Measurements from ENCODE around the gene HSD11B1. TPM values are rescaled to one million over a fixed set of nuclear protein-coding genes. Genes with fewer than 3 reads are reported as not detected.

Gene HSD11B1
- total RNA-seq, 2 donors from 2014 or later: not detected

DNA sequence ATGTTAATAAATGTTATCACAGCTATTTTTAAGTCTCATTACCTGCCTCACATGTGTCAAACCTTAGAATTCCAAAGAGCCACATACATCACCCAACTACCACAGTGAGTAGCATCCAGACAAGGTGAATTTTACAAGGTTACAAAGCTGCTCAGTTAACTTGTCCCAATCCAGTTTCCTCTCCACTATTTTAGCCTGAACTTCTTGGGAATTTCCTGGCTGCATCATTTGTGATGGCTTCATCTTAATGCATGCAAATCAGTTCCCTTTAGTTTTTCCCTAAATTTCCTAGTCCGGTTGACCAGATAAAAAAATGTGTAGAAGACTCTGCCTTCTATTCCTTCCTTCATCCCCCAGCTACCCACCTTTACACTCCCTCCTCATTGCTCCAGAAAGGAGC is 50.6 kb downstream of the HSD11B1 start:
- H3K4me1 ChIP-seq (ENCODE audit: control insufficient read depth, insufficient read depth, low read length): no peaks in the 10 kb centered on the region
- no peak overlapping the region for H3K4me3 ChIP-seq (ENCODE audit: low read length)
- no peak overlapping the region for H3K9ac ChIP-seq (ENCODE audit: extremely low read depth, low read length, poor library complexity, severe bottlenecking)
- H3K27ac ChIP-seq (ENCODE audit: low read depth, low read length): no peak overlapping the region
- no peak for DNase-seq
- Mint-ChIP-seq H3K27me3 (ENCODE audit: insufficient read depth) (peaks cover 36% of the 10 kb centered on the region), H3K36me3 (ENCODE audit: low read depth) (no peaks in the 10 kb centered on the region), H3K9me3 (no peaks in the 10 kb centered on the region), H3K4me1 (no peaks in the 10 kb centered on the region), H3K27ac (no peak overlapping the region), H3K4me3 (no peak overlapping the region)
- no peaks in the 10 kb centered on the region for H3K9me3 ChIP-seq (ENCODE audit: control insufficient read depth, low read length)
- peaks cover 29% of the 10 kb centered on the region for H3K27me3 ChIP-seq (ENCODE audit: control insufficient read depth, insufficient read depth, low read length, poor library complexity, severe bottlenecking)
- no peaks in the 10 kb centered on the region for H3K36me3 ChIP-seq (ENCODE audit: control insufficient read depth, insufficient read depth, low read length)
- TF ChIP-seq, protein P1, sequence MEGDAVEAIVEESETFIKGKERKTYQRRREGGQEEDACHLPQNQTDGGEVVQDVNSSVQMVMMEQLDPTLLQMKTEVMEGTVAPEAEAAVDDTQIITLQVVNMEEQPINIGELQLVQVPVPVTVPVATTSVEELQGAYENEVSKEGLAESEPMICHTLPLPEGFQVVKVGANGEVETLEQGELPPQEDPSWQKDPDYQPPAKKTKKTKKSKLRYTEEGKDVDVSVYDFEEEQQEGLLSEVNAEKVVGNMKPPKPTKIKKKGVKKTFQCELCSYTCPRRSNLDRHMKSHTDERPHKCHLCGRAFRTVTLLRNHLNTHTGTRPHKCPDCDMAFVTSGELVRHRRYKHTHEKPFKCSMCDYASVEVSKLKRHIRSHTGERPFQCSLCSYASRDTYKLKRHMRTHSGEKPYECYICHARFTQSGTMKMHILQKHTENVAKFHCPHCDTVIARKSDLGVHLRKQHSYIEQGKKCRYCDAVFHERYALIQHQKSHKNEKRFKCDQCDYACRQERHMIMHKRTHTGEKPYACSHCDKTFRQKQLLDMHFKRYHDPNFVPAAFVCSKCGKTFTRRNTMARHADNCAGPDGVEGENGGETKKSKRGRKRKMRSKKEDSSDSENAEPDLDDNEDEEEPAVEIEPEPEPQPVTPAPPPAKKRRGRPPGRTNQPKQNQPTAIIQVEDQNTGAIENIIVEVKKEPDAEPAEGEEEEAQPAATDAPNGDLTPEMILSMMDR (conservative IDR thresholded peaks at IDR 0.05): no peak
- WGBS, 2 experiments (ENCODE audit: insufficient coverage in 1 of 2, insufficient read length in 1 of 2): 92 to 100% methylated on average over 1 of the region's 1 CpG

DNA sequence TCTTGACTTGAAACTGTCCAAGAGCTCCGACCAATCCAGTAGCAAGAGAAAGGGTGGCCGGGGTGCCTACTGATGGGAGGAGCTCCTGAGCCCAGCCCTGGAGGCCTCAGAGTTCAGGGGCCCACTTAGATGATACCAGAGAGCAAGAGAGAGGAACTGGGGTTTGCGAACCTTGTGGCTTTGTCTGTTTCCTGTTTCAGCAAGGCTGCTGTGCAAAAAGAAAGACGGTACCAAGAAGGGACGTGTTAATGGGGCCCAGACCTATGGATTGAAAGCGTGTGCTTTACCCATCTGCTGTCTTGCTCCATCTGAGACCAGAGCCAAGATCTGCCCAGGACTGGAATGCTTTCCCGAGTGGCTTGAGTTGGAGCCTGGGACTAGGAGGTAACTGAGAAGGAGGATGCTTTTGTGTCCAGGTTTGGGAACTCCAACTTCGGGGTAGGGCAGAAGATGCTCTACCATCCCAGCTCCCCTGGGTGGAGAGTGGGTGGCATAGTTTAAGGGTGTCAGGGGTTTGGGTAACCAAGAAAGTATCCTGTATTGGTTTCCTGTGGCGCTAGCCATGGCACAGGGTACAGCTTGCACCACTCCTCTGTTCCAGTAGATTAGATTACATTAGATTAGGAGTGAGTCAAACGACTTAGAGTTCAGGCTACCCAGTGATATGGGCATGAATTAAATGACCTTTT is 51.4 kb downstream of the HSD11B1 start, which contains the start of gene TRAF3IP3:
Gene TRAF3IP3 (plus strand): TSS at position 128 of the 689 bp plus-strand sequence. CDS start 3,987 bp downstream, outside the sequence.
- no peak within 1 kb of the TSS for H3K9ac ChIP-seq (ENCODE audit: extremely low read depth, low read length, poor library complexity, severe bottlenecking)
- H3K27me3 ChIP-seq (ENCODE audit: control insufficient read depth, insufficient read depth, low read length, poor library complexity, severe bottlenecking): peaks cover 26% of the 10 kb centered on the region
- no peak within 1 kb of the TSS for H3K4me3 ChIP-seq (ENCODE audit: low read length)
- no peaks in the 10 kb centered on the region for H3K9me3 ChIP-seq (ENCODE audit: control insufficient read depth, low read length)
- H3K36me3 ChIP-seq (ENCODE audit: control insufficient read depth, insufficient read depth, low read length): no peaks in the 10 kb centered on the region
- TF ChIP-seq, protein P1 (conservative IDR thresholded peaks at IDR 0.05): no peak
- no peaks in the 10 kb centered on the region for H3K9me3 Mint-ChIP-seq
- peaks cover 39% of the 10 kb centered on the region for H3K27me3 Mint-ChIP-seq (ENCODE audit: insufficient read depth)
- 50 to 78% methylated on average over 2 to 10 of the region's 10 CpGs for WGBS, 2 experiments (ENCODE audit: insufficient coverage in 1 of 2, insufficient read length in 1 of 2)
- H3K4me1 Mint-ChIP-seq: no peaks in the 10 kb centered on the region
- DNase-seq: no peak
- no peak within 1 kb of the TSS for H3K27ac Mint-ChIP-seq
- H3K36me3 Mint-ChIP-seq (ENCODE audit: low read depth): no peaks in the 10 kb centered on the region
- no peak within 1 kb of the TSS for H3K4me3 Mint-ChIP-seq
- H3K27ac ChIP-seq (ENCODE audit: low read depth, low read length): no peak within 1 kb of the TSS
- H3K4me1 ChIP-seq (ENCODE audit: control insufficient read depth, insufficient read depth, low read length): no peaks in the 10 kb centered on the region

DNA sequence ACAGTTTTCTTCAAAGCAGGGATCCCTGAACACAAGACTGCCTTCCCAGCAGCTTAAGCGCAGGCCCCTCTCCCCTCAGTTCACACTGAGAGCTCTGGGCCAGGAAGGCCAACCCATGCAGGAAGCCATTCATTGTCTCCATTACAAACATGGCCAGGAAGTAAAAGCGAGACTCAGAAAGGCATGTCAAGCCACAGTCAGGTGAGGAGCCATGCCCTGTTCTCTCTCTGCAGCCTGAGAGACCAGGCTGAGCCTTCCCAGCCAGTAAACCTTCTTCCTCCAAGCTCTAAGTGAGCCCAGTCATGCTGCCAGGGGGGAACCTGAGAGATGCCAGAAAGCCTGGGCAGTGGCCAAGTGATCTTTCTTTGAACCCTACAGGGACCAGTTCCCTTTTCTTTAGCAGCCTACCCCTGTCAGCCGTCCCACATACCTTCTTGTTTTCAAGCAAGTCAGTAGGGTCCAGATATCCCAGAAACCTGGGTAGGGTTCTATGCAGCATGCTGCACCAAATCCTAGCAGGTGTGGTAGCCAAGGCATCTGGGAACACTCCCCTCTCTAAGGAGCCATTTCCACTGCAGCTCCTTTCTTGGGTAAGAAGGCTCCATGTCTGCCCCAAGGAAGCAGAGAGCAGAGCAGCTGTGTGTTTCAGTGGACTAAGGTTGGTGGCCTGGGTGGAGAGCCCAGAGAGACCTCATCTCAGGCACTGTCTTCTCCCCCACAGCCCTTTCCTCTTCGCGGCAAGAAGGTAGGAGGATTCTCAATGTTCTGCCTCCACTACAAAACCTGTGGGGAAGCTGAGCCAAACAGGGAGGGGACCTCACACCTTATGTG is 52.2 kb downstream of the HSD11B1 start:
- Mint-ChIP-seq H3K4me3 (no peak overlapping the region), H3K27ac (no peak overlapping the region), H3K4me1 (no peaks in the 10 kb centered on the region), H3K27me3 (ENCODE audit: insufficient read depth) (peaks cover 40% of the 10 kb centered on the region), H3K9me3 (no peaks in the 10 kb centered on the region), H3K36me3 (ENCODE audit: low read depth) (no peaks in the 10 kb centered on the region)
- Histone ChIP-seq H3K9ac (ENCODE audit: extremely low read depth, low read length, poor library complexity, severe bottlenecking) (no peak overlapping the region), H3K27me3 (ENCODE audit: control insufficient read depth, insufficient read depth, low read length, poor library complexity, severe bottlenecking) (peaks cover 34% of the 10 kb centered on the region), H3K9me3 (ENCODE audit: control insufficient read depth, low read length) (no peaks in the 10 kb centered on the region), H3K4me1 (ENCODE audit: control insufficient read depth, insufficient read depth, low read length) (no peaks in the 10 kb centered on the region), H3K36me3 (ENCODE audit: control insufficient read depth, insufficient read depth, low read length) (no peaks in the 10 kb centered on the region), H3K27ac (ENCODE audit: low read depth, low read length) (no peak overlapping the region), H3K4me3 (ENCODE audit: low read length) (no peak overlapping the region)
- TF ChIP-seq, protein P1 (conservative IDR thresholded peaks at IDR 0.05): no peak
- DNase-seq: no peak
- WGBS, 2 experiments (ENCODE audit: insufficient coverage in 1 of 2, insufficient read length in 1 of 2): 89% methylated on average over 5 of the region's 5 CpGs; no CpG with 5 or more reads in 1 of the 2 experiments

All from endodermal cell (in vitro differentiated cells).